GM10248 (cell line): ENCODE data around the gene LETM1.

Experiments
- CTCF ChIA-PET: fragments of 300-600 bp; sonication (Branson Sonifier 250); formaldehyde crosslinking; extraction: SDS; loops from one replicate; lab custom pipeline; 2021; ENCODE audit warnings: antibody characterized with exemption; lab: Yijun Ruan, JAX
- POLR2A ChIA-PET: fragments of 350-650 bp; sonication (Branson Sonifier 250); formaldehyde crosslinking; extraction: SDS; loops from one replicate; lab custom pipeline; 2020; ENCODE audit warnings: antibody characterized with exemption; lab: Yijun Ruan, JAX
- DNase-seq: peaks from one replicate; pipeline ENCODE4 v3.0.0; 2012; ENCODE audit errors: extremely low spot score
- TF ChIP-seq, protein P1 (sequence below): IDR thresholded peaks from 2 replicates; pipeline ENCODE4 v1.5.1; 2012; ENCODE audit warnings: mild to moderate bottlenecking, low read depth; ENCODE audit errors: extremely low read depth, missing control alignments, control extremely low read depth

Gene LETM1

DNA sequence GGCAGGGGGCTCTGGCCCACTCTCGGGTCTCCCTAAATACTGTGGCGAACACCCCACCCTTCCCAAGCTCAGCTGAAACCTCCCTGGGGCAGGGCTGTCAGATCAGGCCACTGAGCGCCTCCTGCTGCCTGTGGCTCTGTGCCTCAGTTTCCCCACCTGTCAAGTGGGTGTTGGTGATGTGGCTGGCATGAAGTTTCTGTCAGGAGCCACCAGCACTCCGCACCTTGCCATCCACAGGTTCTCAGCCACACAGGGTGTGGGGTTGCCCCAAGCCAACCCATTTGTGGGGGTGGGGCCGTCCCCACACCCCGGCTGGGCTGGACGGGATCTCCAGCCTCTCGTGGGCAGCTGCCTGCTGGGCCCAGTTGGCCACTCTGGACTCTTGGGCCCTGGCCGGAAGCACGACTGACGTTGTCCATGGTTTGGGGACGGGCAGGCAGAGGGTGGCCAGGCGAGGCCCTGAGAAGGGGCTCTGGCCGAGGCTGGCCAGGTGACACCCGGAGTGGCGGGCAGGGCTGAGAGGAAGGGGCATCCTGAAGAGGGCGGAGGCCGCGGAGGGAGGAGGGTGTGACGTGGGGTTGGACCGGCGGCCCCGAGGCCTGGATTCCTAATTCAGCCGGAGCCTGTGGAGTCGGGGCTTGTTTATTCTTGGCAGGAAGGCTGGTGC, 68.4 kb downstream of the LETM1 start:
- TF ChIP-seq, protein P1, sequence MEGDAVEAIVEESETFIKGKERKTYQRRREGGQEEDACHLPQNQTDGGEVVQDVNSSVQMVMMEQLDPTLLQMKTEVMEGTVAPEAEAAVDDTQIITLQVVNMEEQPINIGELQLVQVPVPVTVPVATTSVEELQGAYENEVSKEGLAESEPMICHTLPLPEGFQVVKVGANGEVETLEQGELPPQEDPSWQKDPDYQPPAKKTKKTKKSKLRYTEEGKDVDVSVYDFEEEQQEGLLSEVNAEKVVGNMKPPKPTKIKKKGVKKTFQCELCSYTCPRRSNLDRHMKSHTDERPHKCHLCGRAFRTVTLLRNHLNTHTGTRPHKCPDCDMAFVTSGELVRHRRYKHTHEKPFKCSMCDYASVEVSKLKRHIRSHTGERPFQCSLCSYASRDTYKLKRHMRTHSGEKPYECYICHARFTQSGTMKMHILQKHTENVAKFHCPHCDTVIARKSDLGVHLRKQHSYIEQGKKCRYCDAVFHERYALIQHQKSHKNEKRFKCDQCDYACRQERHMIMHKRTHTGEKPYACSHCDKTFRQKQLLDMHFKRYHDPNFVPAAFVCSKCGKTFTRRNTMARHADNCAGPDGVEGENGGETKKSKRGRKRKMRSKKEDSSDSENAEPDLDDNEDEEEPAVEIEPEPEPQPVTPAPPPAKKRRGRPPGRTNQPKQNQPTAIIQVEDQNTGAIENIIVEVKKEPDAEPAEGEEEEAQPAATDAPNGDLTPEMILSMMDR, result no peak
- DNase-seq, result no peak
- POLR2A ChIA-PET, result no interaction called here
- CTCF ChIA-PET, result interaction anchor here (1.1 kb wide), 1 partner anchor 39 kb away, joined by 3 read pairs; no protein-coding TSS in a partner anchor

DNA sequence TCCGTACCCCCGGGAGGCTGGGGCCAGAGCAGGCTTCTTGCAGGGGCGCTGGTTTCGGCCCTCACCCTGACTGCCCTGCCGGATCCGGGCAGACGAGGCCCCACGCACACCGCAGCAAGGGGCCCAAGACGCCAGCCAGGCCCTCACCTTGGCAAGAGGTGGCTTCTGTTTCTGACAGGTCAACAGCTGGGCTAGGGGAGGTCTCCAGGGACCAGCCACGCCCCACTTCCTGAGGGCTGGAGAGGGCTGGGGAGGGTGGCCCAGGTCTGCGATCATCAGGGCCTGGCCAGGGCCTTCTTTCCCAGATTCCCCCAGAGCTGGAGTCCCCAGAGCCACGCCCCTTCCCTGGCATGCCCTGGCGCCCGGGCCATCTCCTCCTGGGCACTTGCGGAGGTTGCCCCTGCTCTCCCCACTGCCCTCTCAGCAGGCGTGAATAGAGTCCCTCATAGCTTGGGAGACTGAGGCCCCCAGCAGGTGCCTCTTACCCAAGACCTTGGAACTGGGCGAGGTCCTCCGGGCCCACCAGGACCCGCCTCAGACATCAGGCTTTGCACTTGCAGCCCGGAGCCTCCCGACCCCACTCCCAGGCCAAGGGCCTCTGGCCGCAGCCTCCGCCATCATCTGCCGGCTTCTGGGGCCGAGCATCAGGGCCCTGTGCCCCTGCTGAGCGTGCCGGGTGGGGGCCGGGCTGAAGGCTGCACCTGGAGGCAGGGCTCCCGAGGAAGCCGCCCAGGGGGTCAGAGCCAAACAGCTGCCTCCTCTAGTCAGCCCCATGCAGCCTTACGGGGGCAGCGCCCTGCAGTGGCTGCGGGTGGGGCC, 69.2 kb downstream of the LETM1 start:
- DNase-seq, result no peak
- POLR2A ChIA-PET, result no interaction called here
- TF ChIP-seq, protein P1, result no peak
- CTCF ChIA-PET, result interaction anchor here (1.3 to 1.8 kb wide), 2 partner anchors 22 to 94 kb away, joined by 3 to 6 read pairs; no protein-coding TSS in a partner anchor

DNA sequence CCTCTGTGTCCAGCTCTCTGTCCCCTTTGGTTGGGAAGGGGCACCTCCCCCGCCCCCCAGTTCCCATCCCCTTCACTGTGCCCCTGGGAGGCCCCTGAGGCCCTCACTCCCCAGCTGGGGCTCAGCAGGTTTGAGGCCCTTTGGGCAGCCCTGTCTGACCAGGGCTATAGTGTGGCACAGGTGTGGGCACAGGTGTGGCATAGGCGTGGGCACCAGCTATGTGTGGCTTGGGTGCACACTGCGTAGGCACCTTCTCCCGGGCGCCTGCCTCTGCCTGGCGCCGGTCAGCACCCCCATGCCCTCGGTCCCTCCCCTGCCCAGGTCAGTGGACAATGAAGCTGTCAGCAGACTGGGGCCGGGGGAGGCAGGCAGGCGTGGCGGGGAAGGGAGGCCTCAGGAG, 70.4 kb downstream of the LETM1 start:
- DNase-seq, result no peak
- TF ChIP-seq, protein P1, result no peak
- ChIA-PET CTCF (interaction anchor here (1.3 to 1.8 kb wide), 2 partner anchors 23 to 92 kb away, joined by 3 to 6 read pairs; no protein-coding TSS in a partner anchor), POLR2A (no interaction called here)

DNA sequence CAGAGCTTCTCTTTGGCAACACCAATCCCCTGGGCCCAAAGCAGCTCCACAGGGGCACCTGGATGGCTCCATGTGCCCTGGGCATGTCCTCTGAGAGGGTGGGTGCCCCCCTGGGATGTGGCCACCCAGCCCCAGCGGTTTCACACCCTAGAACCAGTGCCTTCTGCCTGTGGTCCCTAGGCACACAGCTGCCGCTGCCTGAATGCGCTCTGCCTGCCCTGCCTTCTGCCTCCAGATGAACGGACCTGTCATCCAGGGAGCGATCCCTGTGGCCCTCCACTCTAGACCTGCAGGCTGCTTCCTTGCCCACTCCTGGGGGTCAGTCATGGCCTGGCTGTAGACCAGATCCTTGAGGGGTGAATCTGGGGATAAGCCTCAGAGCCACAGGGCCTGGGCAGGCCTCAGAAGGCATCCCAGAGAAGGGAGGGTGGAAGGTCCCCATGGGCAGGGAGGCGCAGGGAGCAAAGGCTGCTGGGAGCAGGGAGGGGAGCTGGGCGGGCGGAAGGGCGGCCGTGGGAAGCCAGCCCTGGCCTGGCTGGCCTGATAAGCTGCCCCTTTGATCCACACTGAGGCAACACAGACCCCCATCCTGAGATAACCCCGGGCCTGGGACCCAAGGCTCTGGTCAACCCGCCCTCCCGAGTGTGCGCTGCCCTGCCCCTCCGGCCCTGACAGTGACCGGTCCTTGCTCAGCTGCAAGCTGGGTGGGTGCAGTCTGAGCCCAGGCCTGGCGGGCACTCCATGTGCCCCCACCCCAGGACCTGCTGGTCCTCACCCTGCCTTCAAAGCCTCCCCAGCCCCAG, 71.0 kb downstream of the LETM1 start:
- CTCF ChIA-PET, result interaction anchor here (1.3 to 1.8 kb wide), 2 partner anchors 24 to 92 kb away, joined by 3 to 6 read pairs; no protein-coding TSS in a partner anchor
- POLR2A ChIA-PET, result no interaction called here

DNA sequence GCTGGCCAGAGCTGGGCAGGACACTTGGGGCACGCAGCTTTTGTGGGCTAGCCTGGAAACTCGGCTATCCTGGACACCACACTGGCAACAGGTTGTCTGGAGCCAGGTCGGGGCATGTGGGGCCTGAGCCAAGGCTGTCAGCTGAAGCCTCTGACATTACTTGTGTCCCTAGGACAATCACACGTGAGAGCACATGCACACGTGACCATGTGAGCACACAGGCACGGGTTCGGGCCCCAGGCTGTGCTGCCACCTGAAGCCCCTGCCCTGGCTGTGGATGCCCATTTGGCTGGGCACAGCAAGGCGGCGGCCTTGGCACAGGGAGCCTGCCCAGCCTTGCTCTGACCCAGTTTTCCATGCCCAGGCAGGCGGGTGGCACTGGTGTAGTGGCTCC, 71.6 kb downstream of the LETM1 start:
- ChIA-PET CTCF (interaction anchor here (1.3 to 1.5 kb wide), 2 partner anchors 36 to 91 kb away, joined by 4 read pairs; no protein-coding TSS in a partner anchor), POLR2A (no interaction called here)
- no peak for DNase-seq
- TF ChIP-seq, protein P1, result no peak

More for the DNA sequence above, 71.0 kb downstream of the LETM1 start:
- no peak for DNase-seq
- TF ChIP-seq, protein P1, result no peak

DNA sequence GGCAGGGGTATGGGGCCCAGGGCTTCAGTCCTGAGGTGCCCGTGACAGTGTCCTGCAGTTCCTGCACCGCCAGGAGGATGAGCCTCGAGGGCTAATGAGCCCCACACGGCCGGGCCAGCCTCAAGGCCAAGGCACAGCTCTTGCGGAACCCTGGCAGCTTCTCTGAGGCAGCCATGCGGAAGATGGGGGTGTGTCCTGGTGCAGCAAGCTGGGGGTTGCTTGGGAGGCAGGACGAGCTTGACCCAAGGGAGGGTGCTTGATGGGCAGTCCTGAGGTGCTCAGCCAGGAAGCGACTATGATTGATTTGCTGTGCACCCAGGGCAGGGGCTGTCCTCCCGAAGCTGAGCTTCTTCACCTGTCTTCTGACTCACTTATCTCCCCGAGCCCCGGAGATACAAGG, 72.0 kb downstream of the LETM1 start:
- POLR2A ChIA-PET, result no interaction called here
- TF ChIP-seq, protein P1, result no peak
- DNase-seq, result no peak
- CTCF ChIA-PET, result interaction anchor here (1.3 to 1.5 kb wide), 2 partner anchors 36 to 91 kb away, joined by 4 read pairs; no protein-coding TSS in a partner anchor
